HepG2 (cell line): ENCODE measurements around the gene TENM3. TPM values are rescaled to one million over a fixed set of nuclear protein-coding genes. Genes with fewer than 3 reads are reported as not detected.

Experiments used
- ATAC-seq: fragments of 200-7000 bp; cut with Tn5 transposase; 3 replicates; pipeline ENCODE4 v1.9.1; 2020; ENCODE audit warnings: mild to moderate bottlenecking, moderate library complexity
- BruUV-seq: library from RNA; stranded (reverse); fragments of 400-500 nt; replicated peaks from 2 replicates; lab custom pipeline; 2021; lab: Mats Ljungman, UMichigan
- CTCF ChIA-PET: fragments of 300-600 bp; formaldehyde crosslinking; extraction: SDS; loops from one replicate; lab custom pipeline; 2021; ENCODE audit warnings: low total read pairs, inconsistent platforms, low intra/inter-chr PET ratio; lab: Yijun Ruan, JAX
- POLR2A ChIA-PET: fragments of 350-600 bp; sonication (Branson Sonifier 250); formaldehyde crosslinking; loops from one replicate; lab custom pipeline; 2020; ENCODE audit warnings: antibody characterized with exemption, inconsistent platforms; lab: Yijun Ruan, JAX
- DNase-seq: peaks from one replicate; pipeline ENCODE4 v3.0.0-alpha.2; 2015; ENCODE audit warnings: low spot score
- FAIRE-seq: peaks from 3 replicates; lab custom pipeline; 2011; peaks lifted over from hg19 to GRCh38; lab: Jason Lieb, UNC
- H2AFZ ChIP-seq: one replicate; pipeline ENCODE4 v1.6.1; 2011; ENCODE audit warnings: low read length, inconsistent platforms
- H3K27ac ChIP-seq: fragments of 300-600 bp; 3 replicates; pipeline ENCODE4 v1.8.0; 2011; ENCODE audit warnings: mixed run types, mild to moderate bottlenecking, mixed read lengths, low read length, inconsistent platforms; ENCODE audit not compliant: insufficient read depth; ENCODE audit errors: extremely low read length
- H3K27me3 ChIP-seq, 2 experiments: fragments of 200-600 bp in 1 of 2; 2 replicates in 1 of 2; 3 replicates in 1 of 2; pipeline versions ENCODE4 v1.6.0 to v1.8.0; 2011; ENCODE audit warnings: low read length in 2 of 2, mild to moderate bottlenecking in 2 of 2, moderate library complexity in 2 of 2, inconsistent platforms in 1 of 2; ENCODE audit not compliant: insufficient read depth in 2 of 2, control insufficient read depth in 1 of 2
- H3K36me3 ChIP-seq, 2 experiments: fragments of 200-600 bp in 1 of 2; replicated peaks in 1 of 2; 2 replicates in 1 of 2; 3 replicates in 1 of 2; pipeline versions ENCODE4 v1.5.1 to v1.8.0; 2011; ENCODE audit warnings: low read length in 2 of 2, inconsistent platforms in 1 of 2; ENCODE audit not compliant: insufficient read depth in 2 of 2, control insufficient read depth in 1 of 2
- H3K4me1 ChIP-seq: 2 replicates; pipeline ENCODE4 v1.5.1; 2012; ENCODE audit warnings: low read length, inconsistent platforms; ENCODE audit not compliant: insufficient read depth
- H3K4me2 ChIP-seq: 2 replicates; pipeline ENCODE4 v1.6.0; 2011; ENCODE audit warnings: low read depth, low read length, inconsistent platforms
- H3K4me3 ChIP-seq, 3 experiments: fragments of 200-600 bp in 1 of 3; sonication (generic), shearing (Covaris generic) in 1 of 3; replicated peaks in 1 of 3; 2 replicates each; pipeline ENCODE4 v1.5.1; 2011 to 2016; ENCODE audit warnings: low read length in 3 of 3, inconsistent platforms in 2 of 3, low read depth in 2 of 3, mild to moderate bottlenecking in 2 of 3, control low read depth in 1 of 3, mixed read lengths in 1 of 3; ENCODE audit not compliant: insufficient read depth in 1 of 3
- H3K79me2 ChIP-seq: one replicate; pipeline ENCODE4 v1.6.1; 2011; ENCODE audit warnings: low read length, inconsistent platforms; ENCODE audit not compliant: insufficient read depth
- H3K9ac ChIP-seq: 2 replicates; pipeline ENCODE4 v1.6.0; 2011; ENCODE audit warnings: mild to moderate bottlenecking, low read depth, low read length, inconsistent platforms; ENCODE audit not compliant: insufficient read depth
- H3K9me3 ChIP-seq: 2 replicates; pipeline ENCODE4 v1.5.1; 2012; ENCODE audit warnings: mild to moderate bottlenecking, low read length
- H4K20me1 ChIP-seq: 2 replicates; pipeline ENCODE4 v1.6.0; 2011; ENCODE audit warnings: inconsistent platforms, mild to moderate bottlenecking, low read length, moderate library complexity; ENCODE audit not compliant: insufficient read depth
- ETV5 ChIP-seq: IDR thresholded peaks from 2 replicates; pipeline ENCODE4 v1.6.1; 2018; ENCODE audit warnings: missing biosample characterization, missing genetic modification reagents, inconsistent platforms, borderline replicate concordance
- FIP1L1 ChIP-seq: fragments of 200-400 bp; formaldehyde crosslinking; IDR thresholded peaks from 2 replicates; pipeline ENCODE4 v1.6.1; 2018; ENCODE audit warnings: low read depth, mild to moderate bottlenecking, low read length, moderate library complexity, borderline replicate concordance; ENCODE audit not compliant: insufficient read depth
- HNRNPUL1 ChIP-seq: fragments of 200-400 bp; formaldehyde crosslinking; IDR thresholded peaks from 2 replicates; pipeline ENCODE4 v1.6.1; 2017; ENCODE audit warnings: low read depth, mild to moderate bottlenecking, low read length, moderate library complexity
- KDM4B ChIP-seq: sonication (generic); formaldehyde crosslinking; IDR thresholded peaks from 2 replicates; pipeline ENCODE4 v1.4.0; 2020; ENCODE audit warnings: missing genetic modification reagents
- MED13 ChIP-seq: sonication (generic); formaldehyde crosslinking; IDR thresholded peaks from 2 replicates; pipeline ENCODE4 v1.5.0; 2020; ENCODE audit warnings: missing genetic modification reagents
- MIER2 ChIP-seq: IDR thresholded peaks from 2 replicates; pipeline ENCODE4 v1.6.1; 2016; ENCODE audit warnings: missing biosample characterization, missing genetic modification reagents
- MTF1 ChIP-seq: sonication (generic); formaldehyde crosslinking; IDR thresholded peaks from 2 replicates; pipeline ENCODE4 v1.5.0; 2020; ENCODE audit warnings: missing genetic modification reagents
- THAP7 ChIP-seq: sonication (generic); formaldehyde crosslinking; IDR thresholded peaks from 2 replicates; pipeline ENCODE4 v1.8.1; 2023; ENCODE audit warnings: mild to moderate bottlenecking, missing genetic modification reagents
- TP53 ChIP-seq: sonication (generic); formaldehyde crosslinking; conservative IDR thresholded peaks from 2 replicates; pipeline ENCODE4 v1.4.0; 2020; ENCODE audit warnings: missing genetic modification reagents
- U2AF1 ChIP-seq: fragments of 200-400 bp; formaldehyde crosslinking; optimal IDR thresholded peaks from 2 replicates; pipeline ENCODE3; 2017; ENCODE audit warnings: mild to moderate bottlenecking, low read depth, low read length
- ZKSCAN1 ChIP-seq: fragments of 150-350 bp; IDR thresholded peaks from 2 replicates; pipeline ENCODE4 v1.6.1; 2014; ENCODE audit warnings: low read length
- ZNF547 ChIP-seq: sonication (generic); formaldehyde crosslinking; IDR thresholded peaks from 2 replicates; pipeline ENCODE4 v1.5.1; 2020; ENCODE audit warnings: mild to moderate bottlenecking, missing genetic modification reagents
- ZNF558 ChIP-seq: sonication (generic); formaldehyde crosslinking; IDR thresholded peaks from 2 replicates; pipeline ENCODE4 v1.9.0; 2022; ENCODE audit warnings: mild to moderate bottlenecking, missing genetic modification reagents, borderline replicate concordance
- ZNF749 ChIP-seq: sonication (generic); formaldehyde crosslinking; IDR thresholded peaks from 2 replicates; pipeline ENCODE4 v1.8.0; 2022; ENCODE audit warnings: mild to moderate bottlenecking, missing genetic modification reagents, moderate library complexity, borderline replicate concordance
- ZSCAN25 ChIP-seq: sonication (generic); formaldehyde crosslinking; IDR thresholded peaks from 2 replicates; pipeline ENCODE4 v1.8.0; 2022; ENCODE audit warnings: mild to moderate bottlenecking, missing genetic modification reagents
- WGBS: methylation state at CpG from one replicate; pipeline ENCODE4 v1.1.6; 2017; ENCODE audit warnings: low lambda C conversion rate; 5-methylcytosine and 5-hydroxymethylcytosine counted together
- in situ Hi-C: cut with HindIII; loops from 2 replicates; pipeline ENCODE4 v1.10.0; 2017; ENCODE audit warnings: low pct_unique_long_range_greater_than_20kb; ENCODE audit not compliant: extremely low pct_ligation_motif_present
- intact Hi-C: fragments of 100-400 bp; cut with micrococcal nuclease; formaldehyde crosslinking; loops from one replicate; pipeline ENCODE4 v1.10.0; 2022; ENCODE audit not compliant: unreplicated experiment
- polyA plus RNA-seq, 8 experiments: library from polyadenylated mRNA; depleted of rRNA in 3 of 8; stranded (reverse) in 7 of 8; unstranded in 1 of 8; fragments of >200 nt; fragmentation: Illumina TruSeq in 4 of 8; extraction: Trizol in 4 of 8; gene quantifications; 2 replicates each; pipeline versions ENCODE4 v1.2.1 to v1.2.3, GENCODE V29; 2011 to 2016; ENCODE audit warnings: low read depth in 4 of 8, missing spikeins in 1 of 8, mixed read lengths in 1 of 8; ENCODE audit not compliant: insufficient read depth in 1 of 8
- total RNA-seq, 5 experiments: library from RNA; depleted of rRNA; stranded (reverse); fragments of >200 nt; fragmentation: Illumina TruSeq; extraction: Trizol; gene quantifications; 2 replicates each; pipeline ENCODE4 v1.2.3, GENCODE V29; 2016; ENCODE audit warnings: low read depth in 1 of 5

Gene TENM3
- total and polyA plus RNA-seq, 2 of the 13 experiments (the other 11 are each of a cell fraction or from before 2014, with no cell fraction given) = 0.04 TPM; not detected in 1

GRCh38 chr4:182496408-182496807 is 253.2 kb downstream of the TENM3 start:
- Histone ChIP-seq H3K79me2 (no peaks in the 10 kb centered on the region), H3K27ac (no peak overlapping the region), H3K4me3 (no peak overlapping the region), H3K36me3 (no peaks in the 10 kb centered on the region), H3K9ac (no peak overlapping the region), H3K4me1 (no peaks in the 10 kb centered on the region), H2AFZ (no peak overlapping the region), H3K4me2 (no peak overlapping the region), H3K9me3 (no peaks in the 10 kb centered on the region), H3K27me3 (no peaks in the 10 kb centered on the region), H4K20me1 (no peaks in the 10 kb centered on the region)
- no peak for TF ChIP-seq ZSCAN25 (CRISPR knock-in tag)
- no peak for TF ChIP-seq KDM4B (CRISPR knock-in tag)
- TF ChIP-seq ZNF547 (CRISPR knock-in tag) = no peak
- no peak for TF ChIP-seq TP53
- TF ChIP-seq MTF1 = no peak
- no peak for TF ChIP-seq HNRNPUL1
- TF ChIP-seq ETV5 (CRISPR knock-in tag) = no peak
- no peak for TF ChIP-seq ZNF558 (CRISPR knock-in tag)
- no peak for TF ChIP-seq ZNF749
- no peak for TF ChIP-seq ZKSCAN1
- no peak for TF ChIP-seq MIER2
- TF ChIP-seq MED13 (CRISPR knock-in tag) = no peak
- TF ChIP-seq THAP7 (CRISPR knock-in tag) = no peak
- no peak for TF ChIP-seq U2AF1
- TF ChIP-seq FIP1L1 = no peak
- ChIA-PET CTCF (no interaction called here), POLR2A (no interaction called here)
- BruUV-seq = no TSS peak
- DNase-seq = no peak
- WGBS = 12% methylated on average over 4 of the region's 4 CpGs
- no peak for ATAC-seq
- in situ Hi-C loops = no loop called here
- intact Hi-C loops = no loop called here
- FAIRE-seq = no peak
